Measurements from ENCODE around the gene CIROP. TPM values are rescaled to one million over a fixed set of nuclear protein-coding genes. Genes with fewer than 3 reads are reported as not detected.

The CIROP gene
- total and polyA plus RNA-seq, 2 experiments from 2014 or later = not detected

- H2AFZ ChIP-seq = no peak overlapping the region
- H3K9me2 ChIP-seq (replicated peaks; ENCODE audit: insufficient read depth) = no peaks in the 10 kb centered on the region
- peaks cover 83% of the 10 kb centered on the region for H3K79me2 ChIP-seq
- H3K4me3 ChIP-seq = no peak overlapping the region
- H3K4me2 ChIP-seq = peak overlapping the region; percentile 92
- no peak for TF ChIP-seq EZH2 (IDR thresholded peaks at IDR 0.05; ENCODE audit: borderline replicate concordance)
- H4K20me1 ChIP-seq (ENCODE audit: insufficient read depth, poor library complexity, severe bottlenecking) = peaks cover 31% of the 10 kb centered on the region
- no peak overlapping the region for H3K27ac ChIP-seq
- WGBS (ENCODE audit: low lambda C conversion rate, missing lambda C conversion rate) = 66% methylated on average over 2 of the region's 2 CpGs
- peaks cover 7% of the 10 kb centered on the region for H3K36me3 ChIP-seq (replicated peaks; ENCODE audit: insufficient read depth, low read depth)
- no peaks in the 10 kb centered on the region for H3K27me3 ChIP-seq
- no peaks in the 10 kb centered on the region for H3K9me3 ChIP-seq (ENCODE audit: low read depth)
- H3K4me1 ChIP-seq (ENCODE audit: insufficient read depth) = peaks cover 18% of the 10 kb centered on the region
- DNase-seq (ENCODE audit: low spot score) = no peak
These were observed 11.7 kb downstream of the CIROP start for GRCh38 chr14:23093104-23093503.

GRCh38 chr14:23091294-23092225 lies 13.2 kb downstream of the CIROP start:
- no peak overlapping the region for H3K4me3 ChIP-seq
- DNase-seq (ENCODE audit: low spot score) = no peak
- H2AFZ ChIP-seq = no peak overlapping the region
- H3K9me2 ChIP-seq (replicated peaks; ENCODE audit: insufficient read depth) = no peaks in the 10 kb centered on the region
- 96% methylated on average over 11 of the region's 12 CpGs for WGBS (ENCODE audit: low lambda C conversion rate, missing lambda C conversion rate)
- H3K4me1 ChIP-seq (ENCODE audit: insufficient read depth) = peaks cover 8% of the 10 kb centered on the region
- H3K79me2 ChIP-seq = peaks cover 81% of the 10 kb centered on the region
- no peaks in the 10 kb centered on the region for H3K9me3 ChIP-seq (ENCODE audit: low read depth)
- no peak overlapping the region for H3K4me2 ChIP-seq
- H3K27me3 ChIP-seq = no peaks in the 10 kb centered on the region
- H3K27ac ChIP-seq = no peak overlapping the region
- no peak for TF ChIP-seq CTCF (IDR thresholded peaks at IDR 0.05; ENCODE audit: poor library complexity)
- TF ChIP-seq EZH2 (IDR thresholded peaks at IDR 0.05; ENCODE audit: borderline replicate concordance) = no peak
- TF ChIP-seq EZH2phosphoT487 (IDR thresholded peaks at IDR 0.05; ENCODE audit: low read depth, severe bottlenecking, unreplicated experiment) = no peak
- H3K36me3 ChIP-seq (replicated peaks; ENCODE audit: insufficient read depth, low read depth) = peaks cover 7% of the 10 kb centered on the region
- H4K20me1 ChIP-seq (ENCODE audit: insufficient read depth, poor library complexity, severe bottlenecking) = peaks cover 26% of the 10 kb centered on the region

GRCh38 chr14:23090254-23090636 lies 14.5 kb downstream of the CIROP start:
- Histone ChIP-seq H3K9me3 (ENCODE audit: low read depth) (no peaks in the 10 kb centered on the region), H3K4me1 (ENCODE audit: insufficient read depth) (peaks cover 7% of the 10 kb centered on the region), H3K4me3 (no peak overlapping the region), H2AFZ (no peak overlapping the region), H3K36me3 (replicated peaks; ENCODE audit: insufficient read depth, low read depth) (peaks cover 7% of the 10 kb centered on the region), H4K20me1 (ENCODE audit: insufficient read depth, poor library complexity, severe bottlenecking) (peaks cover 26% of the 10 kb centered on the region), H3K9me2 (replicated peaks; ENCODE audit: insufficient read depth) (no peaks in the 10 kb centered on the region), H3K27ac (no peak overlapping the region), H3K4me2 (no peak overlapping the region), H3K27me3 (no peaks in the 10 kb centered on the region), H3K79me2 (peaks cover 75% of the 10 kb centered on the region)
- TF ChIP-seq CTCF (IDR thresholded peaks at IDR 0.05; ENCODE audit: poor library complexity) (no peak), EZH2 (IDR thresholded peaks at IDR 0.05; ENCODE audit: borderline replicate concordance) (no peak), EZH2phosphoT487 (IDR thresholded peaks at IDR 0.05; ENCODE audit: low read depth, severe bottlenecking, unreplicated experiment) (no peak)
- DNase-seq (ENCODE audit: low spot score) = no peak
- WGBS (ENCODE audit: low lambda C conversion rate, missing lambda C conversion rate) = 75% methylated on average over 4 of the region's 4 CpGs

GRCh38 chr14:23089498-23090253 lies 15.1 kb downstream of the CIROP start:
- Histone ChIP-seq H3K79me2 (peaks cover 78% of the 10 kb centered on the region), H2AFZ (no peak overlapping the region), H3K36me3 (replicated peaks; ENCODE audit: insufficient read depth, low read depth) (peaks cover 7% of the 10 kb centered on the region), H3K4me1 (ENCODE audit: insufficient read depth) (peaks cover 7% of the 10 kb centered on the region), H3K27ac (no peak overlapping the region), H3K9me3 (ENCODE audit: low read depth) (no peaks in the 10 kb centered on the region), H3K4me2 (no peak overlapping the region), H3K27me3 (no peaks in the 10 kb centered on the region), H4K20me1 (ENCODE audit: insufficient read depth, poor library complexity, severe bottlenecking) (peaks cover 26% of the 10 kb centered on the region), H3K4me3 (no peak overlapping the region), H3K9me2 (replicated peaks; ENCODE audit: insufficient read depth) (no peaks in the 10 kb centered on the region)
- TF ChIP-seq EZH2 (IDR thresholded peaks at IDR 0.05; ENCODE audit: borderline replicate concordance) (no peak), CTCF (IDR thresholded peaks at IDR 0.05; ENCODE audit: poor library complexity) (no peak), EZH2phosphoT487 (IDR thresholded peaks at IDR 0.05; ENCODE audit: low read depth, severe bottlenecking, unreplicated experiment) (no peak)
- 96% methylated on average over 12 of the region's 12 CpGs for WGBS (ENCODE audit: low lambda C conversion rate, missing lambda C conversion rate)
- DNase-seq (ENCODE audit: low spot score) = no peak
